Right ventricle myocardium superior (tissue), 1 donor: ENCODE results near the gene DLL4. TPM values are rescaled to one million over a fixed set of nuclear protein-coding genes. Genes with fewer than 3 reads are reported as not detected.

Experiments used
- ATAC-seq: fragments of 200-7000 bp; cut with Tn5 transposase; one replicate; pipeline ENCODE4 v1.9.1; 2020; ENCODE audit warnings: mild to moderate bottlenecking; ENCODE audit not compliant: poor library complexity
- DNase-seq: peaks from one replicate; pipeline ENCODE4 v3.0.0-alpha.2; 2020
- intact Hi-C: fragments of 100-400 bp; cut with DNase I; formaldehyde crosslinking; loops from one replicate; pipeline ENCODE4 v1.11.2; 2022
- total RNA-seq: library from RNA; stranded (reverse); fragmentation: NEBNext Ultra II Directional; extraction: Animal tissue kit (Norgen Biotek cat#: 25700); gene quantifications from one replicate; pipeline ENCODE4 v1.2.1, GENCODE V29; 2021
- donor health status: DM: no; HTN: yes; CAD: no; lungs with severe emphysema.

The DLL4 gene
- total RNA-seq, 1 donor from 2014 or later: 10.7 TPM

DNA sequence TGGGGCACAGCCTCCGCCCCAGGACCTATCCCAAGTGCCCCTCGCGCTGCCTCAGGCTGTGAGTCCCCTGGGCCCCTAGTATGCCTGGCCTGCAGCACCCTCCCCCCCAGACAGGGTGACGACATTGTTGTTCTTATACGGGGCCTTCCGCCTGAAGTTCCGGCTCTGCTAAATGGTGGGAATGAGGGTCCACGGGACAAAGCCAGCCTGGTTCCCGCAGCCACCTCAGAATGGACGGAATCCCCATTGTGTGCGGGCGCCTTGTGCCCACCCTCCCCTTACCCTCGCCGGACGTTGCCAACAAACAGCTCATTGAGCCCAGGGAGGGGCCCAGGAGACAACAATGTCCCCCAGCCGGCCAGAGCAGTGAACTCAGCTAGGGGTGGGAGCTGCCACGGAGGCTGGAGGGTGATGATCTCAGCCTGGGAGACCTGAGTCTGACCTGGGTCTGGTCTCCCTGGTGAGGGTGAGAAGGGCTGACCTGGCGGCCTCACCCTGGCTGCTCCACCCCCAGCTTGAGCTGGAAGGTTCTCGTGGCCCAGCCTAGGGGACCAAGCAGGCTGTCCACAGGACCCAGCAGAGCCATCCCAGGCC lies 10.2 kb upstream of the DLL4 start:
- intact Hi-C loops: no loop called here
- peak; percentile 32 for ATAC-seq
- DNase-seq: no peak

GRCh38 chr15:40921949-40922607 lies 7.1 kb upstream of the DLL4 start:
- DNase-seq (no peak), ATAC-seq (no peak)
- intact Hi-C loops: no loop called here

GRCh38 chr15:40922608-40923005 lies 6.5 kb upstream of the DLL4 start:
- no peak for ATAC-seq
- intact Hi-C loops: no loop called here
- no peak for DNase-seq

DNA sequence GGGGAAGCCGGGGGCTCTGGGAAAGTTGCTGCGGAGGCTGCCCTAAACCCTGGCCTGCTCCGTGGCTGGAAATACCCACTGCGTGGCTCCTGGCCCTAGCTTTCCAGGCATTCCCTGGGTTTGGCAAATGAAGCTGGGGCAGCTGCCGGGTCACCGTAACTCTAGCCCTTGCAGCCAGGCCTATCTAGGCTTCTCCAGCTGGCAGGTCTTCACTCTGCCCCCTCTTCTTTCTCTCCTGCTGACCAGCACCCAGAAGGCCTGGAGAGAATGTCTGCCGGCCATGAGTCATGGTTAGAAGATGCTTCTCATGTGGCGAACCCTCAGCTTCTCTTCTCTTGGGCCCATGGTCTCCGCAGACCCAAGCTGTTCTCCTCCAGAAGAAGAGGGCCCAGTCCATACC lies 5.6 kb upstream of the DLL4 start:
- DNase-seq (no peak), ATAC-seq (no peak)
- intact Hi-C loops: no loop called here

DNA sequence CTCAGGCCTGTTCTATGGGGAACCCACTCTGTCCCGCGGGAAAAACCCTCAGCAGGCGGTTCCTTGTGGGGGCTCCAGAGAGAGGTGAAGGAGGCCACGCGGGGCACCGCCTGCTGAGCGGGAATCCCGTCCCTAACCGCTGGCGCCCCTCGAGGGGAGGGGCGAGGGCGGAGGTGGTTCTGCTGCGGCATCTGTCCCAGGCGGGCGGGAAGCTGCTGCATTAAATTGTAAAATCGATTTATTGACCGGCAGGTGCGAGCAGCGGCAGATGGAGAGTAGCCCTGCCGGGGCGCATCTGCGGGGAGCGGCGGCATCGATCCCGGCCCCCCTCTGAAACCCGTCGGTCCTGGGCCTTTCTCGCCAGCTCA lies 3.7 kb upstream of the DLL4 start:
- DNase-seq (no peak), ATAC-seq (no peak)
- intact Hi-C loops: no loop called here

- DNase-seq (no peak), ATAC-seq (no peak)
- intact Hi-C loops: no loop called here
Measured at GRCh38 chr15:40925863-40926658, 3.1 kb upstream of the DLL4 start.

DNA sequence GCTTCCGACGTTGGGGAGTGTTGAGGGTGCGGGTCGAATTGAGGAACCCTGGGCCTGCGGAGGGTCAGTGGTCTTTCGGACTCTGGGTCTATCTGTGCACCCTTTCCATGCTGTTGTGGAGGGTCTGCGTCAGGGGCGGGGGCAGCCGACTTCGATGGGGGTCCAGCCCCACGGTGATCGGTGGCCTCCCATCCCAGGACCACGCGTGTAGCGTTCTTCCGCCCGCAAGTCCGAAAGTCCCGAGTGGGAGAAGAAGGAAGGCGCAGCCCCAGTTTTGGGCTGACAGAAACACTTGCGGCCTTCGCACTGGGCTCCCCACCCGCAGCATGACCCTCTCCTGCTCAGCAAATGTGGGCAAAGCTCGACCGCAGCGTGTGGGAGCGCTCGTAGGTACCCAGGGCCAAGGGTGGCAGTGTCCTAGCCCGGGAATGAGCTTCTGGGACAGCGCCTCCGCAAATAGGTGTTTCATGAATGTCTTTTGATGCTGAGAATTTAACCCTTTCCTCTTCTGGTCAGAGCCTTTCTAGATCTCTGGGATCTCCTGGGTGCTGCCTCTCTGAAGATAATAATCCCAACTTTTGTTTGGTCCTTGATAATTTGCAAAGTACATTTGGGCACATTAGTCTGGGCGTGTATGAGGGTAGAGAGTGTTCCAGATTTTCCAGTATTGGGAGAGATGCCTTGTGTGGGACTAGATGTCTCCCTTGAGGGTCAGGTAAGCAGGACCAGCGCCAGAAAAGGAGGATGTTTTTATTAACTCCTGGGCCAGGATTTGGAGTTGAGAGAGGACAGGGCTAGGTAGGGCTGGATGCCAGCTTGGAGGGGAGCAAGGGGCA lies 2.3 kb upstream of the DLL4 start:
- intact Hi-C loops: no loop called here
- ATAC-seq: no peak
- DNase-seq: peak; percentile 36

DNA sequence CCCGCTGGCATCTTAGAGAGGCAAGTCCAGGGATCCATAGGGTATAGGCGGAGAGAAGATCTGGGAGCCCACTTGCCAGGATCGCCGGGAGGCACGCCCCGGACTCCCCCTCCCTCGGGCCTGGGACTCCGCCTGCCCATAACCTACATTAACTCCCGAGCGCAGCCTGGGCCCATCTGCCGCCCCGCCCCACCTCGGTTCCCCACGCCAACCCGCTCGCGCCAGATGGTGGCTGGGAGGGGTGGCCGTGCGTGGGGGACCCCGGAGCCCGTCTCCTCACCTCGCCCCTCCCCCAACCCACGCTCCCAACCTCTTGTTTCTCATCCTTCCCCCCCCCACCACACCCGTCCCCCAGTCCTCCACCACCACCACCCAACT lies 1.7 kb upstream of the DLL4 start:
- peak; percentile 33 for DNase-seq
- intact Hi-C loops: no loop called here
- no peak for ATAC-seq

DNA sequence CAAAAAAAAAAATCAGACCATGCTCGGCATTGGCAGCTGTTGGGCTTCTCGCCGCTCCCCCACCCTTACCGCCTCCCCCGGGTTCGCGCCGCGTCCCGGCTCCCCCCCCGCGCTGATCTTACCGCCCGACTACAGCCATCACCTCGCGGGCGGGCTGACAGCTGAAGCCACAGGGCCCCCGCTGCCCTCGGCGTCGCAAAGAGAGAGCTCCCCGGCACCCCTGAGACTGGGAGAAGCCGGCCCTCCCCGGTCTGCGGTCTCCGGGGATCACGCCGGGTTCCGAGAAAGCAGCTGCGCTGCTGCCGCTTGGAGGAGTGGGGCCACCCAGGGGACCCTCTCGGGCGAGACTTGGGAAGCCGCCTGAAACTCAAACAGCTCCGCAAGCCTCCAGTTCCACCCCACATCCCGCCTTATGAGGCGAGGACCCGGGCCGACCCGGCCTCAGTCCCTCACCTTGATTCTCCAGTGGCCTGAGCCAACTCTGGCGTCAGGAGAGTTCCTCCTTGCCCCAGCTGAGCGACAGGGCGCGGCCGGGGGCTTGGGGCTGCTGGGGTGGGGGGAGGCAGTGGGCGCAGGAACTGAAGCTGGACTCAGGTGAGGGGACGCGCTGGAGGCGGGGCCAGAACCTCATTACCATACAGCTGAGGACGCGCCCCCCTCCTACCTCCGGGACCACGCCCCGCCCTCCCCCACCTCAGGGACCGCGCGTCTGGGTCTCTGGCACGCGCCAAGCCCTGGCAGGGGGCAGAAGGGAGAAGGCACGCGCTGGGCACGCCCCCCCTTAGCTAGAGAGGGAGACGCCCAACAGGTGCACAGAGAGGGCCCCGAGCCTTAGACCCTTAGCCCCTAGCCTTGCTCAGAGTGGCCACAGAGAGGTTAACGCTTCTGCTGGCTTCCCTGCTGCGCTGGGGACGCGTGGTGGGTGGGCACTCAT lies 1.0 kb upstream of the DLL4 start:
- peak; percentile 46 for DNase-seq
- intact Hi-C loops: no loop called here
- no peak for ATAC-seq

GRCh38 chr15:40929660-40930429 lies 705 bp downstream of the DLL4 start:
- peak; percentile 74 for DNase-seq
- intact Hi-C loops: no loop called here
- ATAC-seq: peak; percentile 42

- intact Hi-C loops: no loop called here
- ATAC-seq (peak; percentile 38), DNase-seq (peak; percentile 77)
Measured at GRCh38 chr15:40930430-40931299, 1.5 kb downstream of the DLL4 start.

DNA sequence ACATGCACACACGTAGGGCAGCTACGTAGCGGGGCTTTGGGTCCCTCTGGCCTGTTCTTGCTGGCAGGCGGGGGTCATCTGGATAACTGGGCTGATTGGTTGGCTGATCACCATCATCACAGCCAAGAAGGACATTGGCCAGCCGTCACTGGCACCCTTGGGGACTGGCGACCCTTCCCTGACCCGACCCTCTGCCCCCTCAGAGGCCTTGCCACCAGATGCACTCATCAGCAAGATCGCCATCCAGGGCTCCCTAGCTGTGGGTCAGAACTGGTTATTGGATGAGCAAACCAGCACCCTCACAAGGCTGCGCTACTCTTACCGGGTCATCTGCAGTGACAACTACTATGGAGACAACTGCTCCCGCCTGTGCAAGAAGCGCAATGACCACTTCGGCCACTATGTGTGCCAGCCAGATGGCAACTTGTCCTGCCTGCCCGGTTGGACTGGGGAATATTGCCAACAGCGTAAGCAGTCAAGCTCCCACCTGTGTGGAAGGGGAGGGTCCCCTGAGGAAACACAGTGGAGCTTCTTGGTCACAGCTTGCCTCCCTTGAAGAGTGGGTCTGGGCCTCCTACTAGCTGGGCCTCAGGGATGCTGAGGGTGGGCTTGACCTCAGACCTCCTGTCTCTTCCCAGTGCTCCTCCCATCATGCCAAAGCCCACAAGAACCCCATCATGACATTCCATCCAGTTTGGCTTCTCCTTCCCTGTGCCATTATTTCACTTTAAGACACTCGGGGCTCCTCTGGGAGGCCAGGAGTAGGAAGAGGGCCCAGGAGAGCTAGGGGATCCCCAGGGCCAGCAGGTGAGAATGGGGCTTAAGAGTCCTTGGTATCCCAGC lies 2.4 kb downstream of the DLL4 start:
- intact Hi-C loops: no loop called here
- DNase-seq (no peak), ATAC-seq (no peak)

GRCh38 chr15:40932156-40932555 lies 3.0 kb downstream of the DLL4 start:
- intact Hi-C loops: no loop called here
- no peak for ATAC-seq
- no peak for DNase-seq

- intact Hi-C loops: no loop called here
- ATAC-seq (no peak), DNase-seq (no peak)
Measured at GRCh38 chr15:40932649-40933516, 3.7 kb downstream of the DLL4 start.

- DNase-seq (no peak), ATAC-seq (no peak)
- intact Hi-C loops: no loop called here
Measured at GRCh38 chr15:40933517-40933902, 4.4 kb downstream of the DLL4 start.
